NCI-H82 treated with DMSO at 0.1 percent for 48 hours (cell line): ENCODE measurements around the gene KDM4B.
"Not testable (repeated sequence)": the region's sequence is repeated elsewhere in the genome, so short reads cannot be mapped to it uniquely, and the experiment has no call there.

Source experiments
- DNase-seq: peaks from one replicate; lab custom pipeline; 2025; ENCODE audit not compliant: unreplicated experiment; lab: John Stamatoyannopoulos, UW

KDM4B gene

GRCh38 chr19:5193192-5193591 is 224.3 kb downstream of the KDM4B start:
- no peak for DNase-seq

GRCh38 chr19:5194641-5195040 is 225.7 kb downstream of the KDM4B start:
- no peak for DNase-seq

- not testable (repeated sequence) for DNase-seq
These were observed 226.7 kb downstream of the KDM4B start for GRCh38 chr19:5195587-5195986.

DNA sequence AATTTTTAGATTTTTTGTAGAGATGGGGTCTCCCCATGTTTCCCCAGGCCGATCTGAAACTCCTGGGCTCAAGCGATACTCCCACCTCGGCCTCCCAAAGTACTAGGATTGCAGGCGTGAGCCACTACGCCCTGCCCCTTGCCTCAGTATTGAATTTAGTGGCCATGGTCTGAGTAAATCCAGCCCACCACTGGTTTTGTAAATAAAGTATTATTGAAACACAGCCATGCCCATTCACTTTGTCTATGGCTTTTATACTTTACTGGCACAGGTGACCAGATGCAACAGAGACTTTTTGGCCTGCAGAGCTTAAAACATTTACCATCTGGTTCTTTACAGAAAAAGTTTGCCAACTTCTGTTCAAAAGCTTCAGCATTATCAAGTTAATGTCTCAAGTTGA is 227.9 kb downstream of the KDM4B start:
- DNase-seq: no peak

- no peak for DNase-seq
These were observed 231.9 kb downstream of the KDM4B start for GRCh38 chr19:5200844-5201243.

DNA sequence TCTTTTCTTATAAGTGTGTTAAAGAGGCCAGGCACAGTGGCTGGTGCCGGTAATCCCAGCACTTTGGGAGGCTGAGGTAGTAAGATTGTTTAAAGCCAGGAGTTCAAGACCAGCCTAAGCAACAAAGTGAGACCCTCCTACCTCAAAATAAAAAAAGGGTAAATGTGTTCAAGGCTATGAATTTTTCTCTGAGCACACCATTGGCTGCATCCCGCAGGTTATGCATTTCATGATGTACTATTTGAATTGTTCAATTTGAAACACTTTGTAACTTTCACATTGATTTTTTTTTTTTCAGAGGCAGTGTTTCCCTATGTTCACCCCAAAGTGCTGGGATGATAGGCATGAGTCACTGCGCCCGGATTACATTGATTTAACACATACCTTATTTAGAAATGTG is 233.6 kb downstream of the KDM4B start:
- DNase-seq: no peak
